ENCODE measurements around the gene RLBP1.

DNA sequence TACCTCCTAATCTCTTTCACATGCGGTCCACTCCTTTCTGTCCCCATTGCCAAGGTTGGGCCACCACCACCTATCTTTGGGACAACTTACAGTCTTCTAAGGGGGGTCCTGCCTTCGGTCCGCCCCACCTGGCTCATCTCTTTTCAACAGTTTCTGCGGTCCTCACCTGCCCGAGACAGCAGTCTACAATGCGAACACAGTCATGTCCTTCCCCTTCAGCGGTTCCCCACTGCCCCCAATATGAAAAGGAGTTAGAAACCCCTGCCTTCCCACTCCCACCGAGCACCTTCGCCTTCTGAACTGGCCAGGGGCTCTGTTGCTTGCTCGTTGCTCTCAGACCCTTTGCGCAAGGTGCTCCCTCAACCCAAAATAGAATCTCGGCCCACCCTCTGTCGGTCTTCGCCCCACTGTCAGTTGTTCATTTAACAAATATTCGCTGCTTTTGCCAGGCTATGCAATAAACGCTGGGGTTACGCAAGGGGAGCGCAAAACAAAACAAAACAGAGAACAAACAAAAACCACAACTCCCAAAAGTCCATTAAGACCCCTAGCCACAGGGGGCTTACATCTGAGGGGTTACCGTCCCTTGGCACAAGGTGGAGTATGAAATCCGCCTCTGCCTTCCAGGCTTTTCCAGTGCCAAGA lies 21.8 kb upstream of the RLBP1 start:
- TF ChIP-seq, protein P1, sequence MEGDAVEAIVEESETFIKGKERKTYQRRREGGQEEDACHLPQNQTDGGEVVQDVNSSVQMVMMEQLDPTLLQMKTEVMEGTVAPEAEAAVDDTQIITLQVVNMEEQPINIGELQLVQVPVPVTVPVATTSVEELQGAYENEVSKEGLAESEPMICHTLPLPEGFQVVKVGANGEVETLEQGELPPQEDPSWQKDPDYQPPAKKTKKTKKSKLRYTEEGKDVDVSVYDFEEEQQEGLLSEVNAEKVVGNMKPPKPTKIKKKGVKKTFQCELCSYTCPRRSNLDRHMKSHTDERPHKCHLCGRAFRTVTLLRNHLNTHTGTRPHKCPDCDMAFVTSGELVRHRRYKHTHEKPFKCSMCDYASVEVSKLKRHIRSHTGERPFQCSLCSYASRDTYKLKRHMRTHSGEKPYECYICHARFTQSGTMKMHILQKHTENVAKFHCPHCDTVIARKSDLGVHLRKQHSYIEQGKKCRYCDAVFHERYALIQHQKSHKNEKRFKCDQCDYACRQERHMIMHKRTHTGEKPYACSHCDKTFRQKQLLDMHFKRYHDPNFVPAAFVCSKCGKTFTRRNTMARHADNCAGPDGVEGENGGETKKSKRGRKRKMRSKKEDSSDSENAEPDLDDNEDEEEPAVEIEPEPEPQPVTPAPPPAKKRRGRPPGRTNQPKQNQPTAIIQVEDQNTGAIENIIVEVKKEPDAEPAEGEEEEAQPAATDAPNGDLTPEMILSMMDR (IDR thresholded peaks at IDR 0.05; ENCODE audit: extremely low read depth in 1 of 2, insufficient read depth in 1 of 2, low read depth in 1 of 2, low read length in 2 of 2), result no peak
- TF ChIP-seq GATA2 (IDR thresholded peaks at IDR 0.05; ENCODE audit: insufficient read depth, insufficient read length, low read depth, low read length), result no peak
- TF ChIP-seq EZH2 (IDR thresholded peaks at IDR 0.05; ENCODE audit: borderline replicate concordance, low read depth, low read length, severe bottlenecking), result no peak
- no peak for TF ChIP-seq POLR2A (IDR thresholded peaks at IDR 0.05; ENCODE audit: low read depth, low read length)
